ENCODE data around the gene NAV3. TPM values are rescaled to one million over a fixed set of nuclear protein-coding genes. Genes with fewer than 3 reads are reported as not detected.

NAV3 gene
- total RNA-seq, 1 experiment from 2014 or later, result 0.93 TPM

GRCh38 chr12:77968021-77968420, 137.3 kb downstream of the NAV3 start:
- Histone ChIP-seq H3K36me3 (no peaks in the 10 kb centered on the region), H3K4me3 (no peak overlapping the region), H3K4me1 (no peaks in the 10 kb centered on the region), H3K9me3 (replicated peaks) (no peaks in the 10 kb centered on the region), H3K27me3 (no peaks in the 10 kb centered on the region), H3K27ac (no peak overlapping the region)
- no peak for DNase-seq

DNA sequence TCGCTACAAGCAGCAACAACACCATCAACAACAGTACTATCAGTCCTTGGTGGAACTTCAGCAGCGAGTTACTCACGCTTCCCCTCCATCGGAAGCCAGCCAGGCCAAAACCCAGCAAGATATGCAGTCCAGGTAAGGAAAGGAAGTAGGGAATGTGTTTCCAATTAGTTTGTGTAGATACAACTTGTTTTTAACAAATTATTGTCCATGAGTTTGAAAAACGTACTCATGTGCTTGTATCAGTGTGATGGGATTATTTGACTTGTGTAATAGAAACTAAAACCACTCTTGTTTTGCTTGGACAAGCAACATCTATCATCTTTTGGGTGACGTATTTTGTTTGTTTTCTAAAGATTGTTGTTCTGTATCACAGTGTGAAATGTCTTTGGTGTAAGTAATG, 137.9 kb downstream of the NAV3 start:
- Histone ChIP-seq H3K4me3 (no peak overlapping the region), H3K36me3 (no peaks in the 10 kb centered on the region), H3K27me3 (no peaks in the 10 kb centered on the region), H3K4me1 (no peaks in the 10 kb centered on the region), H3K27ac (no peak overlapping the region), H3K9me3 (replicated peaks) (no peaks in the 10 kb centered on the region)
- DNase-seq, result no peak

DNA sequence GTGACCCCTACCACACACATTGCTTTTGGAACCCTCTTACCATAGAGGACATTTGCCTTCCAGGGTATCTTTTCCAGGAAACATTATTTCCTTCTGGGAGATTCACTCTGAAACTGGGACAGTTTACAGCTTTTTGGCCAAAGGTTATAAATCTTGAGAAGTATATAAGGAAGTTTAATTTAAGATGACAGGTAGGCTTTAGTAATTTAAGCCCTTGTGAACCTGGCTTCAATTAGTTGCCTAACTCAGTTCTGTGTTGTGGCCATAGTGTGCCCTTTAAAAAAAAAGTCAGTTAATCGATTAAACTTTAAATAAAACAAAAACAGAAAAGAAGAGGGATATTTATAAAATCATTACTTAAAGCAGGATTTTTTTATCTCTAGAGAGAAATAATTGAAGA, 142.9 kb downstream of the NAV3 start:
- Histone ChIP-seq H3K27ac (no peak overlapping the region), H3K4me1 (no peaks in the 10 kb centered on the region), H3K4me3 (no peak overlapping the region), H3K9me3 (replicated peaks) (no peaks in the 10 kb centered on the region), H3K36me3 (no peaks in the 10 kb centered on the region), H3K27me3 (no peaks in the 10 kb centered on the region)
- DNase-seq, result no peak

DNA sequence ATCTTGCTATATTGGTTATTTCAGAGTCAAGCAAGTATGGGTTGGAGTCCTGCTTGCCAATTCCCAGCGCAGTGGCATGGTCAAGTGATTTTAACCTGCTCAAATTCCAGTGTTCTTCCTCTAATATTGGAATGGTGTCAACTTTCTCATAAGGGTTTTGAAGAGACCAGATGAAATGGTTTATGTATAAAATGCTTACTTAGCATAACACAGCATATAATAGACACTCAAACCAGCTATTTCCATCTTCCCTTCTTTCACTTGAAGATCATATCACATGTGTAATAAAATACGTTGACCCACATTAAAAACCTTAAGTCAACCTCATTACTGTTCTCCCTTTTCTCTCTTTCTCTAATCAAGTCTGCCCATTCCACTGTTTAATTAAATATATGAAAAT, 144.0 kb downstream of the NAV3 start:
- Histone ChIP-seq H3K9me3 (replicated peaks) (no peaks in the 10 kb centered on the region), H3K4me3 (no peak overlapping the region), H3K4me1 (no peaks in the 10 kb centered on the region), H3K36me3 (no peaks in the 10 kb centered on the region), H3K27ac (no peak overlapping the region), H3K27me3 (no peaks in the 10 kb centered on the region)
- no peak for DNase-seq

- no peaks in the 10 kb centered on the region for H3K4me1 ChIP-seq
- H3K9me3 ChIP-seq (replicated peaks), result no peaks in the 10 kb centered on the region
- no peaks in the 10 kb centered on the region for H3K27me3 ChIP-seq
- no peaks in the 10 kb centered on the region for H3K36me3 ChIP-seq
- H3K4me3 ChIP-seq, result no peak overlapping the region
- no peak overlapping the region for H3K27ac ChIP-seq
- no peak for DNase-seq
Observed at GRCh38 chr12:77979597-77980250, 149.0 kb downstream of the NAV3 start.

DNA sequence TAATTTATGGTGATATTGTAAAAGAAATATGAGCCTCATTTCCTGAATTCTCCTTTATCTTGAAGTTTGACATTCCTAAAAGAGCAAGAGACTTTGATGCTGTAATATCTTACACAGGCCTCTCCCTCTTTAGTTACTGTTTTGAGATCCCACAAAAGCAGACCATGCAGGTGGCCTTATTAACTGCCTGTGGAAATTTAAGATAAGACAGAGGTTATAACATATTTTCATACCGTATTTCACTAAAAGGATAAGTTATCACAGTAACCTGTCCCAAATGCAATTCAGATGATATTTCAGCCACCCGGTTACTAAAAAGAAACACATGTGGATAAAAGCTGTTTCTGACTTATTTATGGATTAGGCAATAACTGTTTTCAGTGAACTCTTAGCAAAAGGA, 150.1 kb downstream of the NAV3 start:
- no peak for DNase-seq
- H3K9me3 ChIP-seq (replicated peaks), result no peaks in the 10 kb centered on the region
- H3K27ac ChIP-seq, result no peak overlapping the region
- H3K27me3 ChIP-seq, result no peaks in the 10 kb centered on the region
- H3K4me3 ChIP-seq, result no peak overlapping the region
- no peaks in the 10 kb centered on the region for H3K36me3 ChIP-seq
- no peaks in the 10 kb centered on the region for H3K4me1 ChIP-seq

DNA sequence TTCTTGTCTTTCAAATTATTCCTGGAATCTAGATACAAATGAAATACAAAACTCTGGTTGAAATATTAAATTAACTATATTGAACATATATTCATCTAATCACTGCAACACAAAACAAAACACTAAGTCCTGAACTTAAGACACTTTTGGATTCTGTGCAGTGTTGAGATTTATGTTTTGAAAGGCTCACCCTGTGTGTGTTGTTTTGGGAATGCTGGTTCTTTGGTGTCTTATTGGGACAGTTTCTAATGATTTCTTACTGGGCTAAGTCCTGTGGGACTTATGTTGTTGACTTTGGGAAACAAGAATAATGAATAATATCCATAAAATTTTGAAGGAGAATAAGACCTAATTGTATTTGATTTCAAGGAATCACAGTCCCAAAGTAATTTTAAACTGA, 153.2 kb downstream of the NAV3 start:
- no peak overlapping the region for H3K4me3 ChIP-seq
- no peaks in the 10 kb centered on the region for H3K4me1 ChIP-seq
- DNase-seq, result no peak
- H3K36me3 ChIP-seq, result no peaks in the 10 kb centered on the region
- H3K9me3 ChIP-seq (replicated peaks), result no peaks in the 10 kb centered on the region
- H3K27ac ChIP-seq, result no peak overlapping the region
- H3K27me3 ChIP-seq, result no peaks in the 10 kb centered on the region

DNA sequence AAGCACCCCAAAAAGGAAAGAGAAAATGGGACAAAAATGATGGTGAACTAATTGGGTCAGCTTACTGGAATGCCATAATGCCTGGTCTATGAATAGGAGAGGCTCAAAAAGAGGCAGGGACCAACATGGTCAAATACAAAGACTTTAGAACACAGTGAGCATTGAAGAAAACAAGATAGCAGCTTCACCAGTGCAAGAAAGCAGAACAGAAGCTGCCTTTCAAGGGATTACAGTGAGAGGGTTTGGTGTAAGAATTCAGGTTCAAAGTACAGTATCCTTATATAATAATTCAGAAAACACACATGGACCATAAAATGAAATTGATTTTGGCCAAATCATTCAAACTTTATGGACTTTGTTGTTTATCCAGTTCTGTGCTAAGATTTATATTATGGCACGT, 162.1 kb downstream of the NAV3 start:
- DNase-seq, result no peak
- Histone ChIP-seq H3K9me3 (replicated peaks) (no peaks in the 10 kb centered on the region), H3K4me3 (no peak overlapping the region), H3K4me1 (no peaks in the 10 kb centered on the region), H3K36me3 (no peaks in the 10 kb centered on the region), H3K27ac (no peak overlapping the region), H3K27me3 (no peaks in the 10 kb centered on the region)

GRCh38 chr12:77993658-77994057, 163.0 kb downstream of the NAV3 start:
- H3K36me3 ChIP-seq, result no peaks in the 10 kb centered on the region
- no peaks in the 10 kb centered on the region for H3K27me3 ChIP-seq
- H3K4me3 ChIP-seq, result no peak overlapping the region
- no peak for DNase-seq
- no peak overlapping the region for H3K27ac ChIP-seq
- no peaks in the 10 kb centered on the region for H3K4me1 ChIP-seq
- no peaks in the 10 kb centered on the region for H3K9me3 ChIP-seq (replicated peaks)

GRCh38 chr12:77995436-77996167, 164.9 kb downstream of the NAV3 start:
- no peaks in the 10 kb centered on the region for H3K36me3 ChIP-seq
- peak in 1 of 2 experiments; percentile 23 for DNase-seq
- no peaks in the 10 kb centered on the region for H3K4me1 ChIP-seq
- H3K9me3 ChIP-seq (replicated peaks), result no peaks in the 10 kb centered on the region
- H3K27ac ChIP-seq, result no peak overlapping the region
- H3K27me3 ChIP-seq, result no peaks in the 10 kb centered on the region
- H3K4me3 ChIP-seq, result no peak overlapping the region

GRCh38 chr12:77996670-77997069, 166.0 kb downstream of the NAV3 start:
- H3K27ac ChIP-seq, result no peak overlapping the region
- H3K4me1 ChIP-seq, result no peaks in the 10 kb centered on the region
- H3K9me3 ChIP-seq (replicated peaks), result no peaks in the 10 kb centered on the region
- no peak overlapping the region for H3K4me3 ChIP-seq
- no peaks in the 10 kb centered on the region for H3K27me3 ChIP-seq
- no peaks in the 10 kb centered on the region for H3K36me3 ChIP-seq
- DNase-seq, result no peak

- Histone ChIP-seq H3K4me1 (no peaks in the 10 kb centered on the region), H3K27ac (no peak overlapping the region), H3K27me3 (no peaks in the 10 kb centered on the region), H3K9me3 (replicated peaks) (no peaks in the 10 kb centered on the region), H3K36me3 (no peaks in the 10 kb centered on the region), H3K4me3 (no peak overlapping the region)
- DNase-seq, result no peak
Observed at GRCh38 chr12:77998236-77998786, 167.6 kb downstream of the NAV3 start.

DNA sequence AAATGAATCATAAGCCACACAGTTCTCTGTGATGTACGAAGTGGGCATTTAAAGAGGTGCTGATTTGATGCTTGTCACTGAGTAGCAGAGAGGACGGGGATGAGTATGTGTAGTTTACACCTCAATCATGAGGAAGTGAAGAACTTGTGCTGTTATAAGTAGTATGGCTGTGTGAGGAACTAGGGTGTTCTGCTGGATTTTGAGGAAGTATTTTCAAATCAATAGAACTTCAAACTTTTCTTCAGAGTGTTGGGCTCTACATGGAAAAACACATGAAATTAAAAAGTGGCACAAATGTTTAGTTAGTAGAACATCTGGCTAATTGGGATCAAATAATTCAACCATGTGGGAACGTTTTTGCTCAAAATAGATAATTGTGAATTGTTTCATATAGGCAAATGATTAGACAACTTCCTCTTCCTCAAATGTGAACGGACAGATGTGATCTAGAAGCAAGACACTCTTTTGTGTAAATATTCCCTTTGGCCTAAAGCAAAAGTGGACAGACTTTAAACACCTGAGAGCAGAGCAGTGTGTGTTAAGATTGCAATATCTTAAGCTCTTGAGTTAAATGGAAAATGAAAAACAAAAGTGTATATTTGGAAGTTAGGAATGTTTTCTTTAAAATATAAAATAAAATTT, 168.5 kb downstream of the NAV3 start:
- H3K36me3 ChIP-seq, result no peaks in the 10 kb centered on the region
- no peaks in the 10 kb centered on the region for H3K27me3 ChIP-seq
- H3K4me1 ChIP-seq, result no peaks in the 10 kb centered on the region
- H3K4me3 ChIP-seq, result no peak overlapping the region
- no peak overlapping the region for H3K27ac ChIP-seq
- no peak for DNase-seq
- no peaks in the 10 kb centered on the region for H3K9me3 ChIP-seq (replicated peaks)

DNA sequence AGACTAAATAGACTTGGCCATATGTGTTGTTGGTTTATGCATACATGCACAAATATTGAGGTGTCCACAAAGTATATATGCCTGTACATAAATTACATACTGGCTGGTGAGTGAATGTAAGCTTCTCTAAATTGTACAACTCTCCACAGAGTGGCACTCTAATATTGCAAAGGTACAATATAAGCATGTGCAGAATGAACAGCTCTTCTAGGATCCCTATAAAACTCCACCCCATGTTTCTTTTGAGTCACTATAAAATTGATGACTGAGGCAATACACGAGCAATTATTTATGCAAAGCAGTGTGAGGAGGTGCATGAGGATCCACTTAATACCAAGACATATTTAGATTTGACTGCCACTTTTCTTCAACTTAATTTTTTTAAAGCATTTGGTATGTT, 172.2 kb downstream of the NAV3 start:
- no peak overlapping the region for H3K4me3 ChIP-seq
- no peaks in the 10 kb centered on the region for H3K27me3 ChIP-seq
- no peaks in the 10 kb centered on the region for H3K4me1 ChIP-seq
- no peak overlapping the region for H3K27ac ChIP-seq
- no peaks in the 10 kb centered on the region for H3K36me3 ChIP-seq
- no peak for DNase-seq
- no peaks in the 10 kb centered on the region for H3K9me3 ChIP-seq (replicated peaks)
